HepG2 (cell line): Measurements from ENCODE around the gene JMJD6. TPM values are rescaled to one million over a fixed set of nuclear protein-coding genes. Genes with fewer than 3 reads are reported as not detected.

Experiments
- ARID4A ChIP-seq: sonication (generic); formaldehyde crosslinking; IDR thresholded peaks from 2 replicates; pipeline ENCODE4 v1.5.0; 2020; ENCODE audit warnings: mild to moderate bottlenecking, missing genetic modification reagents, borderline replicate concordance
- BCL3 ChIP-seq: sonication (generic); formaldehyde crosslinking; IDR thresholded peaks from 2 replicates; pipeline ENCODE4 v1.5.1; 2020; ENCODE audit warnings: mild to moderate bottlenecking, missing genetic modification reagents, moderate library complexity
- KAT7 ChIP-seq: IDR thresholded peaks from 2 replicates; pipeline ENCODE4 v1.6.1; 2018; ENCODE audit warnings: borderline replicate concordance, missing compliant biosample characterization
- KLF9 ChIP-seq: IDR thresholded peaks from 2 replicates; pipeline ENCODE4 v1.6.1; 2016; ENCODE audit warnings: low read depth
- KMT2B ChIP-seq: IDR thresholded peaks from 2 replicates; pipeline ENCODE4 v1.6.1; 2016; ENCODE audit warnings: missing genetic modification reagents, missing compliant biosample characterization
- NFATC3 ChIP-seq: sonication (generic); formaldehyde crosslinking; IDR thresholded peaks from 2 replicates; pipeline ENCODE4 v1.5.1; 2020; ENCODE audit warnings: mild to moderate bottlenecking, missing genetic modification reagents
- REPIN1 ChIP-seq: sonication (generic); formaldehyde crosslinking; IDR thresholded peaks from 2 replicates; pipeline ENCODE4 v1.8.0; 2022; ENCODE audit warnings: missing genetic modification reagents, low read depth, mild to moderate bottlenecking, borderline replicate concordance
- SNAI1 ChIP-seq: sonication (generic); formaldehyde crosslinking; IDR thresholded peaks from 2 replicates; pipeline ENCODE4 v1.5.0; 2020; ENCODE audit warnings: mild to moderate bottlenecking, missing genetic modification reagents, borderline replicate concordance
- TARDBP ChIP-seq: sonication (generic); formaldehyde crosslinking; IDR thresholded peaks from 2 replicates; pipeline ENCODE4 v1.8.0; 2022; ENCODE audit warnings: mild to moderate bottlenecking, missing genetic modification reagents
- TEAD2 ChIP-seq: sonication (generic); formaldehyde crosslinking; IDR thresholded peaks from 2 replicates; pipeline ENCODE4 v1.9.0; 2021; ENCODE audit warnings: missing genetic modification reagents
- TFDP2 ChIP-seq: sonication (generic); formaldehyde crosslinking; IDR thresholded peaks from 2 replicates; pipeline ENCODE4 v1.4.0; 2020; ENCODE audit warnings: missing genetic modification reagents
- ZHX1 ChIP-seq: sonication (generic); formaldehyde crosslinking; IDR thresholded peaks from 2 replicates; pipeline ENCODE4 v1.8.1; 2022; ENCODE audit warnings: low read depth, mild to moderate bottlenecking, missing genetic modification reagents
- ZNF10 ChIP-seq: sonication (generic); formaldehyde crosslinking; IDR thresholded peaks from 2 replicates; pipeline ENCODE4 v1.4.0; 2020; ENCODE audit warnings: mild to moderate bottlenecking, low read depth, missing genetic modification reagents, borderline replicate concordance
- ZNF235 ChIP-seq: sonication (generic); formaldehyde crosslinking; IDR thresholded peaks from 2 replicates; pipeline ENCODE4 v1.8.1; 2023; ENCODE audit warnings: mild to moderate bottlenecking, missing genetic modification reagents, borderline replicate concordance
- ZNF749 ChIP-seq: sonication (generic); formaldehyde crosslinking; IDR thresholded peaks from 2 replicates; pipeline ENCODE4 v1.8.0; 2022; ENCODE audit warnings: mild to moderate bottlenecking, missing genetic modification reagents, moderate library complexity, borderline replicate concordance
- ZXDC ChIP-seq: sonication (generic); formaldehyde crosslinking; IDR thresholded peaks from 2 replicates; pipeline ENCODE4 v1.5.0; 2020; ENCODE audit warnings: mild to moderate bottlenecking, missing genetic modification reagents
- polyA plus RNA-seq, 8 experiments: library from polyadenylated mRNA; depleted of rRNA in 3 of 8; stranded (reverse) in 7 of 8; unstranded in 1 of 8; fragments of >200 nt; fragmentation: Illumina TruSeq in 4 of 8; extraction: Trizol in 4 of 8; gene quantifications; 2 replicates each; pipeline versions ENCODE4 v1.2.1 to v1.2.3, GENCODE V29; 2011 to 2016; ENCODE audit warnings: low read depth in 4 of 8, missing spikeins in 1 of 8, mixed read lengths in 1 of 8; ENCODE audit not compliant: insufficient read depth in 1 of 8
- total RNA-seq, 5 experiments: library from RNA; depleted of rRNA; stranded (reverse); fragments of >200 nt; fragmentation: Illumina TruSeq; extraction: Trizol; gene quantifications; 2 replicates each; pipeline ENCODE4 v1.2.3, GENCODE V29; 2016; ENCODE audit warnings: low read depth in 1 of 5

JMJD6 gene
- total and polyA plus RNA-seq, 2 of the 13 experiments (the other 11 are each of a cell fraction or from before 2014, with no cell fraction given): 33.6 to 41.0 TPM

- TF ChIP-seq KMT2B (CRISPR knock-in tag) (peak; percentile 69), TFDP2 (CRISPR knock-in tag) (no peak; the same call in 1 of the 2 replicates), ZXDC (CRISPR knock-in tag) (peak; percentile 63; the same call in 1 of the 2 replicates), ZNF10 (CRISPR knock-in tag) (no peak), ZHX1 (CRISPR knock-in tag) (peak; percentile 80), SNAI1 (CRISPR knock-in tag) (no peak; the same call in 1 of the 2 replicates), KLF9 (CRISPR knock-in tag) (no peak; the same call in 1 of the 2 replicates), BCL3 (CRISPR knock-in tag) (peak; percentile 59; the same call in 1 of the 2 replicates), KAT7 (peak; percentile 90; the same call in 1 of the 2 replicates), TEAD2 (CRISPR knock-in tag) (no peak; the same call in 1 of the 2 replicates), NFATC3 (CRISPR knock-in tag) (no peak), ZNF235 (CRISPR knock-in tag) (peak; percentile 91; the same call in 1 of the 2 replicates), REPIN1 (CRISPR knock-in tag) (0 out of 2 replicates have a peak, but pooled peaks have one; percentile 10), TARDBP (CRISPR knock-in tag) (no peak; the same call in 1 of the 2 replicates), ZNF749 (CRISPR knock-in tag) (peak; percentile 47; the same call in 1 of the 2 replicates), ARID4A (CRISPR knock-in tag) (peak; percentile 94)
Observed at GRCh38 chr17:76726231-76726775, at the start of gene JMJD6 (continued).
